Fibroblast of villous mesenchyme (primary cell): ENCODE data around the gene LMF1. TPM values are rescaled to one million over a fixed set of nuclear protein-coding genes. Genes with fewer than 3 reads are reported as not detected.
A peak's percentile ranks its signal among the peaks of the same experiment; 100 is the strongest.

Experiments used
- DNase-seq: peaks from one replicate; pipeline ENCODE4 v3.0.0-alpha.2; 2010; ENCODE audit warnings: low read depth
- H3K4me3 ChIP-seq: 2 replicates; pipeline ENCODE4 v1.5.1; 2011; ENCODE audit warnings: low read depth, mild to moderate bottlenecking, low read length
- total RNA-seq: library from RNA; depleted of rRNA; stranded (reverse); fragments of >200 nt; gene quantifications from 2 replicates; pipeline ENCODE4 v1.2.3, GENCODE V29; 2012
- TF ChIP-seq, protein P1 (sequence below): IDR thresholded peaks from 2 replicates; pipeline ENCODE4 v1.5.1; 2012; ENCODE audit warnings: low read depth, mild to moderate bottlenecking, low read length; ENCODE audit not compliant: insufficient read depth

LMF1 gene
- total RNA-seq, 1 donor = 13.0 TPM

- no peak overlapping the region for H3K4me3 ChIP-seq
- TF ChIP-seq, protein P1, sequence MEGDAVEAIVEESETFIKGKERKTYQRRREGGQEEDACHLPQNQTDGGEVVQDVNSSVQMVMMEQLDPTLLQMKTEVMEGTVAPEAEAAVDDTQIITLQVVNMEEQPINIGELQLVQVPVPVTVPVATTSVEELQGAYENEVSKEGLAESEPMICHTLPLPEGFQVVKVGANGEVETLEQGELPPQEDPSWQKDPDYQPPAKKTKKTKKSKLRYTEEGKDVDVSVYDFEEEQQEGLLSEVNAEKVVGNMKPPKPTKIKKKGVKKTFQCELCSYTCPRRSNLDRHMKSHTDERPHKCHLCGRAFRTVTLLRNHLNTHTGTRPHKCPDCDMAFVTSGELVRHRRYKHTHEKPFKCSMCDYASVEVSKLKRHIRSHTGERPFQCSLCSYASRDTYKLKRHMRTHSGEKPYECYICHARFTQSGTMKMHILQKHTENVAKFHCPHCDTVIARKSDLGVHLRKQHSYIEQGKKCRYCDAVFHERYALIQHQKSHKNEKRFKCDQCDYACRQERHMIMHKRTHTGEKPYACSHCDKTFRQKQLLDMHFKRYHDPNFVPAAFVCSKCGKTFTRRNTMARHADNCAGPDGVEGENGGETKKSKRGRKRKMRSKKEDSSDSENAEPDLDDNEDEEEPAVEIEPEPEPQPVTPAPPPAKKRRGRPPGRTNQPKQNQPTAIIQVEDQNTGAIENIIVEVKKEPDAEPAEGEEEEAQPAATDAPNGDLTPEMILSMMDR = no peak
- no peak for DNase-seq
Observed at GRCh38 chr16:996681-997080, 25.9 kb upstream of the LMF1 start.

DNA sequence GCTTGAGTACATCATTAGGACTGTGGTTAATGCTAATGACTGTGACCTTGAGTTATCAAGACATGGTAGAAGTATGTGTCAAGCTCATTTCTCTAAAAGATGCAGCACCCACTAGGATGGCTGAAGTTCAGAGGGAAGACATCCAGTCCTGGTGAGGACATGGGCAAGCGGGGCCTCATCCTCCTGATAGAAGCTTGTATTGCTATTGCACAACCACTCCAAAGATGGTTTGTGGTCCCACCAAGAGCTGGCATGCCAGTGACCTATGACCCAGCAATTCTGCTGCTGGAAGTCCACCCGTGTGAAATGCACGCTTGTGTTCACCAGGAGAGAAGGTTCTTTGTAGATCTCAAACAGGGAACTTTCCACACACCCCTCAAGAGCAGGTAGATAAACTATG is 25.0 kb upstream of the LMF1 start:
- DNase-seq = no peak
- TF ChIP-seq, protein P1 = no peak
- no peak overlapping the region for H3K4me3 ChIP-seq

- no peak overlapping the region for H3K4me3 ChIP-seq
- peak; percentile 11 for DNase-seq
- TF ChIP-seq, protein P1 = no peak
Observed at GRCh38 chr16:995087-995486, 24.3 kb upstream of the LMF1 start.

DNA sequence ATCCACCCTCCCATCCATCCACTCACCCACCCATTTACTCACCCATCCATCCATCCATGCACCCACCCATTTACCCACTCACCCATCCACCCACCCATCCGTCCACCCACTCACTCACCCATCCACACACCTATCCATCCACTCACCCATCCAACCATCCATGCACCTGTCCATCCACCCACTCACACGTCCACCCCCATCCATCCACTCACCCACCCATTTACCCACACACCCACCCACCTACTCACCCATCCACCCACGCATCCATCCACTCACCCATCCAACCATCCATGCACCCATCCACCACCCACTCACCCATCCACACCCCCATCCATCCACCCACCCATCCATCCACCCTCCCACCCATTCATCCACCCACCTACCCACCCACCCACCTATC is 22.9 kb upstream of the LMF1 start:
- DNase-seq = no peak
- no peak overlapping the region for H3K4me3 ChIP-seq
- TF ChIP-seq, protein P1 = no peak

DNA sequence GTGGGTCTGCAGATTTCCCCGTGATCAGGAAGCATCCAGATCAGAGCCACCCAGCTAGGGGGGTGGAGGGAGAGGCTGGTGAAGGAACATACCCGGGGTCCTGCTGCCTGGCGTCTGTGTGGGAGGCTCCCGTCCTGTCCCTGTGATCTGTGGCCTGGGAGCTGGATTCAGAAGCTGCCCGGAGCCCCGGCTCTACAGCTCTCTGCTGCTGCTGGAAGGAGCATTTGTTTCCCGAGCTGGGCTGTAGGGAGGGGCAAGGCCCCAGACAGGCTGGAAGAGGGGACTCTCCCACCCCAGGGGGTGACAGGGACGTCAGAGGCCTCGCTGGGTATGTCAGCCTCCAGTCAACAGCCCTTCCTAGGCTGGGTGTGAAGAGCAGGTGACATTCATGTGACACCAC is 21.0 kb upstream of the LMF1 start:
- no peak for DNase-seq
- TF ChIP-seq, protein P1 = no peak
- no peak overlapping the region for H3K4me3 ChIP-seq

DNA sequence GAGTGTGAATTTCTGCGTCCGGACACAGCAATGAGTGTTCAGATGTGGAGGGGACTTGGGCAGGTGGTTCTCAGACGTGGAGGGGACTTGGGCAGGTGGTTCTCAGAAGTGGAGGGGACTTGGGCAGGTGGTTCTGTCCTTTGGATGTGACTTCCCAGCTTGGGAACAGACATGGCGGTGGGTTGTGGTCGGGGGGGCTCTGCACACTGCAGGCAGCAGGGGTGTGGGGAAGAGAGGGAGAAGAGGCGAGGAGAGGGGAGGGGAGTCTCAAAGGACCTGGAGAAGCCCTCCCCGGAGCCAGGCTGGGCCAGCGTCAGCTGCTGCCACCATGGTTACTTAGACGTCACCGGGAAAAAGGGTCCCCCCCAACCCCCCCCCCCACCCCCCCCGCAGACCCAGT is 20.6 kb upstream of the LMF1 start:
- TF ChIP-seq, protein P1 = no peak
- DNase-seq = no peak
- H3K4me3 ChIP-seq = no peak overlapping the region

GRCh38 chr16:990516-991291 is 19.9 kb upstream of the LMF1 start:
- TF ChIP-seq, protein P1 = no peak
- DNase-seq = no peak
- no peak overlapping the region for H3K4me3 ChIP-seq
